Activated effector memory CD4-positive, alpha-beta T cell treated with anti-CD3 and anti-CD28 coated beads, Interleukin-2, amount 50 U/mL, for 16 hours (primary cell): ENCODE data around the gene TMTC3.
"Not testable (repeated sequence)": the region's sequence is repeated elsewhere in the genome, so short reads cannot be mapped to it uniquely, and the experiment has no call there.

Experiments used
- DNase-seq: peaks from one replicate; pipeline ENCODE4 v3.0.0-alpha.2; 2020

TMTC3 gene

DNA sequence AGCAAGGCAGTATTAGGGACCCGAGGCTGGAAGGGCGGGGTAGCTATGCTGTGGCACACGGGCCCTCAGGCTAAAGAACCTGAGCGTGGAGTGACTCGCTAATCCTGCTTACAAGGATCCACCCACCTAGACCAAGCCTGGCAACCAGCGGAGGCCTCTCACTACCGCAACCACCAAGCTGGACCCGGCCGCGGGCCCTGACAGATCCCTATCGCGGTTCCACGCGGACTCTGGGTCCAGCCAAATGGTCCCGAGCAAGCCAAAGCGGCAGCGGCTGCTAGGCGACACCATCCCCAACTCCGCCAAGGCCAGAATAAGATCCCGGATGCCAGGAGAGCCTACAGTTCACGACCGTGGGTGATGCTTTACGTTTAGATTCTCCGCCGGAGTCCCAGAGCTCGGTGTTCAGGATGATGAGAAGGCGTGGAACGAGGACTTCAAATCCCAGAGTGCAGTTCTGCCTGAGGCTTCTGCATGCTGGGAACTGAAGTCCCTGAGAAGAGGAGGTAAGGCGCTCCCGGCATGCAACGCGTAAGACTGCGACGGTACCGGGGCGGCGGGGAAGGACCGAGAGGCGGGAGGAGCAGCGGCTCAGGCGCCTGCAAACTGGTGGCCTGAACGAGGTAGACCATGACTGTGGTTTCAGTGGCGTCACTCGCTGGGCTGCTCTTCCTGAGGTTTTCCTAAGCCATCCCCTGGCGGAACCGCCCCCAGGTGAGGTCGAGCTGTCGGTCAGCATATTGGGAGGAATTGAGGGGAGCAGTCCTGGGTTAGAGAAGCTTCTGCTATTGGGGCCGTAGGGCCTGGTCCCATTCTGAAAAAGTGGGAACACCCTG is at the start of gene TMTC3, which contains the start of gene CEP290:
TMTC3 (plus strand) TSS at position 534 of the 836 bp plus-strand sequence. CDS start 6,009 bp downstream, outside the sequence.
CEP290 (minus strand) TSS at position 315 of the 836 bp plus-strand sequence. CDS start 781 bp downstream, outside the sequence.
- peak; percentile 98 for DNase-seq

DNA sequence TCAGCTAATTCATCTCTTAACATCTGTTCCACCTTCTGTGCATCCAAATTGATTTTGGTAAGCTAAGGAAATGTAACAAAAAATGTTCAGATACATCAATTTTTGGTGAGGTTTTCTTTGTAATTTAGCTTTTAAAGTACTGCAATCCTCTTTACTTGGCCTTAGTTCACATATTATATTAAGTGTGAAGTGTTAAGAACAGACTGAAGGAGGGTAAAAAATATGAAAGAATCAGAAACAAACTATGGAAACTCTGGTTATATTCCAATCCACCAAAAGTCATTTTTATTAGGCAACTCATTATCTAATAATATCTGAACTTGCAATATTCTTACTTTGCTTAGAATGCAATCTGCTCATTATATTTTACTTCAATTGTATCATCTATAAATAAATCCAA is 49.3 kb upstream of the TMTC3 start:
- no peak for DNase-seq

DNA sequence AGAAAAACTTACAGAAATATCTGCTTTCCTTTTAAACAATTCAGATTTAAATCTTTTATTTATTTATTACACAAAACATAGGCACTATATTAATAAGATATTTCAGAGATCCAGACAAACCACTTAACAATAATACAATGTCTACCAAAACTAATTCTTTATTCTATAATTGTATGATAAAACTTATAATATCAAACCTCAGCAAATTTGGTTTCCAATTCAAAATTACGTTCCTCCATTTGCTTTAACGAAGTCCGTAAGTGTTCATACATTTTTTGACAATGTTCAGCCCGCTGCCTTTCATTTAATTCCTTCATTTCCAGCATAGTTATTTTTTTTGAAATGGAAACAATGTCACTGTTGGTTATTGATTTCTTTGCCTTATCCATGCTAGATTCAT is 48.5 kb upstream of the TMTC3 start:
- no peak for DNase-seq

DNA sequence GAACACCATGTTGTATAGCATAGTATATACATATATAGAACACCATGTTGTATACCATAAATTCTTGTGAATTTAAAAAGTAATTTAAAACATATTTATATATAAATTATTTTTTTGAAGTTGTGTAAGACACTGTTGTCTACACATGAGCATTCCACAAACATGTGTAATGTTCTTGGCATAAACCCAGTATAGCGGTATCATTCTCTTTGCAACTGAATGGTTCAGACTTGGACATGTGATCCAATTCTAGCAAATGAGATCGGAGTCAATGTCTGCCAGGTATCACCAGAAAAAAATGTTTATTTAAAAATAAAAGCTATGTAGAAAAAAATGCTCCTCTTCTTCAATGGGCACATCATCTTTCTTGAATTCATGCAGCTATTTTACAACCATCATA is 34.1 kb upstream of the TMTC3 start:
- no peak for DNase-seq

DNA sequence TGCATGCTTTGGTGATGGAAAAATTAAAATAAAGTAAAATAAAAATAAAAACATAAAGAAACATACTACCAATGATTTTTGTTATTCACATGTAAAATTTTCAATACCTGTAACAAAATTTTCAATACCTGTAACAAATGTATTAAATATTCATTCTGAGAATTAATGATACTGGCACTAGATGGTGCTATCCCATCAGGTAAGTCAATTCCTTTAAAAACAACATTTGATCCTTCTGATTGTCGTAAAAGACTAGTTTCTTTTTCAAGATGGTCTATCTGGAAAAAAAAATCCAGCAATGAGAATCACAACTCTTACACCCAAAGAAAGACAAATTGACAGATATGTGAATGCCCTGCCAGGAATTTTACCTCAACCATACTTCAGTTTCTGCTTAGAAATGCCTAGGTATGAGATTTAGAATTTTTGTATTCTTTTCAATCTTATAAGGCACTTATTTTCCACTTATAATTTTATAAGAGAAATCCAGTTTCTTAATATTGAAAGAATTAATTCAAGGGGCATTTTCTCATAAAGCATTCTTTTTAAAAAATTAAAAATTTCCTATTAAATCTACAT is 30.9 kb upstream of the TMTC3 start:
- no peak for DNase-seq

DNA sequence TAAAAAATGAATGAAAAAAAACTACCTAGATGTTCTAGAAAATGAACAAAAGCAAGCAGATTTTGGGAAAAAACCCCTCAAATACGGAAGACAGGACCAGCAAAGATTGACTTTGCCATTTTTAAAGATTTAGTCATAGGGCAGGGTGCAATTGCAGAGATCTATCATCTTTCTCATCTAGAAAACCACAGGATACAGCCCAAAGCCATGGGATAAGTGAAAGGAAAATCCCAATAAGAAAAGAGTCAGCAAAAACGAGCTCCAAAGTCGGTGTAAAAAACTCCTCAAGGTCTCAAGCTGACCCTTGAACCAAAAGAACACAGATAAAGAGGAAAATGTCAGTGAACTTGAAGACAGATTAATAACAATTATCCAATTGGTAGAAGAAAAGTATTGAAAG is 28.2 kb upstream of the TMTC3 start:
- DNase-seq, result no peak

DNA sequence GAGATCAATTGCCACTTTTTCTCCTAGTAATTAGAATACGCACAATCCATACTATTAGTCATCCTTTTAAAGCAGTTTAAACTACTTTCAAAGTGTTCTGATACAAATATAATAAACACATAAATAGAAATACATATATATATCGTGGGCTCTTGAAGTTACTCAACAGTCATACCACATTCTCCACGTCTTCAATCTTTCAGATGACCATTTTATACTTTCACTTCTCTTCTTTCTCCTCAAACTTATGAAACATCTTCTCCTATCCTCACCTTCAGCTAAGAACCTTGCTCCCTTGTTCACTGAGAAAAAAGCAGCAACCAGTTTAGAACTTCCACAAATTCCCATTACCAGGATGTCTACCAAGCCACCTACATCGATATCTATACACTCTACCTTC is 19.4 kb upstream of the TMTC3 start:
- DNase-seq, result no peak

DNA sequence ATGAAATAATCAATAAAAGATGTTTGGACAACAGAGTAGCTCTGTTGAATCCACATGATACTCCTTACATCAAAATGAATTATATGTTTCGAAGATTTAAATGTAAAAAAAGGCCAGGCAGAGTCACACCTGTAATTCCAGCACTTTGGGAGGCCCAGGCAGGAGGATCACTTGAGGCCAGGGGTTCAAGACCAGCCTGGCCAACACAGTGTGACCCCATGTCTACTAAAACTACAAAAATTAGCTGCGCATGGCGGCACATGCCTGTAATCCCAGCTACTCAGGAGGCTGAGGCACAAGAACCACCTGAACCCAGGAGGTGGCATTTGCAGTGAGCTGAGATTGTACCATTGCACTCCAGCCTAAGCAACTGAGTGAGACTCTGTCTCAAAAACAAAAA is 15.0 kb upstream of the TMTC3 start:
- DNase-seq, result no peak

DNA sequence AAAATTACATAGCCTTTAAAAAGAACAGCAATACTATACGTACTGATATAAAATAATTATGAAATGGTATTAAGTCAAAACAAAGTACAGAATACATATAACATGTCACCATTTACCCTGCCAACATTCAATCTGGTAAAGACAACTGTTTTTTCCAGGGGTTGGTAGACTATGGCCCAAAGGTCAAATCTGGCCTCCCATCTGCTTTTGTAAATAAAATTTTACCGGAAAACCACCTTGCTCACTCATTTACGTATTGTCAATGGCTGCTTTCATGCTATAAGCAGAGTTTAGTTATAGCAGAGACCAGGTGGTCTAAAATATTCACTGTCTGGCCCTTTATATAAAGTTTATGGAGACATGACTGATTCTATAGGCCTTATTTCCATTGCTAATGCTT is 14.3 kb upstream of the TMTC3 start:
- DNase-seq, result no peak

DNA sequence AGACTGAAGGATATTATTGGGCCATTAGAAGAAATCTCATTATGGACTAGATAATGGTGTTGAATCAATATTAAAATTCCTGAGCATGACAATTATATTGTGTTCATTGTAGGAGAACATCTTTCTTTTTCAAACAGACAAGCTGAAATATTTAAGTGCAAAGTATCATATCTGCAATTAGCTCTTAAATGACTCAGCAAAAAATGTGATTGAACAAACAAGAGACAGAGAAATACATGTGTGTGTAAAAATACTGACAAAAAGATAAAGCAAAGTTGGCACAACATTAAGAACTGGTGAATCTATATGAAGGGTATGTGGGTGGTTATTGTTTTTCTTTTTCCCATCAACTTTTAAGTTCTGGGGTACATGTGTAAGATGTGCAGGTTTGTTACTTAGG is 9.7 kb upstream of the TMTC3 start:
- DNase-seq, result no peak

DNA sequence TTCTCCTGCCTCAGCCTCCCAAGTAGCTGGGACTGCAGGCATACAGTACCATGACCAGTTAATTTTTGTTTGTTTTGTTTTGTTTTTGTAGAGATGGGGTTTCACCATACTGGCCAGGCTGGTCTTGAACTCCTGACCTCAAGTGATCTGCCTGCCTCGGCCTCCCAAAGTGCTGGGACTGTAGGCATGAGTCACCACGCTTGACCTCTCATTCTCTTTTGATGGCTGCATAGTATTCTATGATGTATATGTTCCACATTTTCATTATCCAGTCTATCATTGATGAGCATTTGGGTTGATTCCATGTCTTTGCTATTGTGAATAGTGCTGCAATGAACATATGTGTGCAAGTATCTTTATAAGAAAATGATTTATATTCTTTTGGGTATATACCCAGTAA is 8.9 kb upstream of the TMTC3 start:
- not testable (repeated sequence) for DNase-seq

DNA sequence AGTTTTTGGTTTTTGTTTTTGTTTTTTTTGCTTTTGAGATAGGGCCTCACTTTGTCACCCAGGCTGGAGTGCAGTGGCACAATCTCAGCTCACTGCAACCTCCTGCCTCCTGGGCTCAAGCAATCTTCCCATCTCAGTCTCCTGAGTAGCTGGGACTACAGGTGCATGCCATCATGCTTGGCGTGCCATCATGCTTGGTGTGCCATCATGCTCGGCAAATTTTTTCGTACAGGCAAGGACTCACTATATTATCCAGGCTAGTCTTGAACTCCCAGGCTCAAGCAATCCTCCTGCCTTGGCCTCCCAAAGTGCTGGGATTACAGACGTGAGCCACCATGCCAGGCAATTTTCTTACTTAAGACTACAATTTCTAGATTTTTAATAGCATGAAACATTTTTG is 2.4 kb upstream of the TMTC3 start:
- not testable (repeated sequence) for DNase-seq

DNA sequence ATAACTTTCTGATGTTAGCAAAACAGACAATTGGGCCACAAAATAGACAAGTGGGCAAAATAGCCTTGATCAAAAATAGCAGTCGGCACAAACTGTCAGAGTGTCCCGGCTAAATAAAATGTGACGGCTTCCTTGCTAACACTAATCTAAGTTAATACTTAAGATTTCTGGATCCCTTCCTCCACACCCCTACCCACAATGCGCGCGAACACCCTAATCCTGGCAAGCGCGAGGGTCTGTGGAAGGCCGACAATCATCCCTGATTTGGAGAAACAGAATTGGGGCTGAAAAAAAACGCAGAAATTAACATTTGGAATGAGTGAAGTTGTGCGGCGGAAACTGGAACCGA is 708 bp upstream of the TMTC3 start:
- DNase-seq, result no peak

DNA sequence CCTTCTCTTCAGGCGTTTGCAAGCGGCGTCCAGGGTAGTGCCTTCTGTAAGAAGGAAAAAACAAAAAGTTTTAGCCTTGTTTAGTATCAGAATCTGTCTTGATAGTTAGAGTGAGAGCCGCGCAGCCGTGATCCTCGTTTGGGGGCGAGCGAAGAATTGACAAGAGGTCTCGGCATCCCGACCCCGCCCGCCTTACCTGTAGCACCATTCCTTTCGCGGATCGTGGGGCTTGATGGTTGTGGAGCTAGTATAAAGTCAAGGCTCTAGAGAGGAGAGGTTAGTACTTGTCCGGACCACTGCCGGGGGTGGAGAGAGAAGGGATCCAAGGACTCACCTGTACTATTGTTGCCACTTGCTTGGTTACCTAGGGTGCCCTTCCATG is 494 bp downstream of the TMTC3 start:
- DNase-seq, result peak; percentile 74

DNA sequence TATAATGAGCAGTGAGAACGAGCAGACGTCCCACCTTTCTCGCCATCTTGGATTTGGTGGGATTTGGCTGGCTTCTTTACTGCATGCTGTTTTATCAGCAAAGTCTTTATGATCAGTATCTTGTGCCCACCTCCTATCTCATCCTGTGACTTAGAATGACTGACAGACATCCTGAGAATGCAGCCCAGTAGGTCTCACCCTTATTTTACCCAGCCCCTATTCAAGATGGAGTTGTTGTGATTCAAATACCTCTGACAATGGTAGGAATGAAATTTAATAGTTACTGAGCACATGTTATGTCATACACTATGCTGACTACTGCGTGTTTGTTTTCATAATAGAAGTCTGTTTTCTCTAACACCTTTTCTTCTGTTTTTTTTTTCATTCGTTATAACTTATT is 1.9 kb downstream of the TMTC3 start:
- no peak for DNase-seq

DNA sequence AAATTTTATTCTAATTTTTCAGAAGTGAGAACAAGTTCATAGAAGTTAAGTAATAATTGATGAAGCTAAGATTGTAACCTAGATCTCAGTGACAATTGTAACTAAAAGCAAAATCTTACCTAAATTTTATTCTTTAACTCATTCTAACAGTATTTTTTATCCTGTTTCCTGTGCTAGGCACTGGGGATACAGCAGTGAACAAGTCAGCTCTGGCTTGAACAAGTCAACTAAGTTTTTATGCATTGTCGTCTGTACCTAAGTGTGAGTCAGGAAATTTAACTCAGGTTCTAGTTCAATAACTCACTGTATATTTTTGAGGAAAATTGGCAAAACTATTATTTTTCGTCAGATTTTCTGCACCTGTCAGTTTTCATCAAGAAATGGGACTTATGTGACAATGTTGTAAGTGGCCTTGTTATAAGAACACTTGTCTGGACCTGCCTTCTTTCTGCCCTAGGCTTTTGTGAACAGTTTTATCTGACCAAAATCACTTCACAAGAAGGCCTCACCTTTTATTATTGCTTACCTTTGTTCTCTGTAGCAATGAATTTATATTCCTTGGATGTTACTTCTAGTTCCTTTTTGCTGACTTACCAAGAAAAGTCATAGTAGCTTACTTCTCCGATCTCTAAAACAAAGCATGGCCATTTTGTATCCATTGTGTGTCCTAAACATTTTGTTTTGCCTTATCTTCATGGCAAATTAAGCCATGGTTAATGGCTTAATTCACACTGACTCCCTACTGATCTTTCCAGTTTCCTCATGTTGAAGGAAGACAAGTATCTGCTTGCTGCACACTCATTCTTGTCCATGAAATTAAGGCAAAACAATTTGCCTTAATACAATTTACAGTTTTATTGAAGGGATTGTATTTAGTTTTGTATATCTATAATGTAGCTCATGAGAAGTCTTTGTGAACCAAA is 2.7 kb downstream of the TMTC3 start:
- no peak for DNase-seq

DNA sequence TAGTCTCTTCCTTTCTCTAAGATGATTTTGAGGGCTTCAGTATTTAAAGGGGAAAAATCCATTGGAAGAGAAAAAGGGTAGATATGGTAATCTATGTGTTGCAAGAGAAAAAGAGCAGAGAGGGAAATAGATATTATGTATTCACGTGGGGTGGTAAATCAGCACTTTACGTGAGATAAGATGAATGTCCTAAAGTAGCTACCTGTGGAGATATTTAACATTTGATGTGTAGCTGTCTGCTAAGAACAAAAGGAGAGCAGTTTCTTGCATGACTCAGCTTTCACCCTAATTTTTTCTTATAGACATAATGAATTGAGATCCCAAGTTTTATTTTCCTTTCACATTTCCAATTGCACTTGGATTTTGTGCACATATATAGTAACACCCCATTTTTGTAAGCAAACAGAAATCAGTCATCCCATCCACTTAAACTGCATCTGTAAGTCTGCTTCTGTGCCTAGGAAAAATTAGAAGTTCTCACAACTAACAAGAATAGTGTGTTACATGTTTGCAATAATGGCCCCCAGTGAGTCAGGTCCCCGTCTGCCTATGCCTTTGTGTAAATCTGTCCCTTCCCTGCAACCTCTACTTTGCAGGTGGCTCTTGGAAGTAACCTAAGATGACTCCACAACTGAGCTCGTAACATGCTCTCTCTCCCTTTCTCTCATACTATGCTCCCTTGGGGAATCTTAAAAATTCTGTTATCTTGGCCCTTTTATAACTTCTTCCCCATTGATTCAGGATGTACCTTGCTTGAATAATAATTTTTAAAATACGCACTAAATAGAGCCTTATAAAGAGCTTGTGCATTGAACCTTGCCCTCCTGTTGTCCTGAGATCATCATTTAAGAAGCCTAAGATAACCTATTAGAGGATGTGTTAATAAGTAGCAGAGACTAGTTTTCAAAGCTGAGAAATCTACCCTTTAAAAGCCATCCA is 3.7 kb downstream of the TMTC3 start:
- DNase-seq, result no peak

DNA sequence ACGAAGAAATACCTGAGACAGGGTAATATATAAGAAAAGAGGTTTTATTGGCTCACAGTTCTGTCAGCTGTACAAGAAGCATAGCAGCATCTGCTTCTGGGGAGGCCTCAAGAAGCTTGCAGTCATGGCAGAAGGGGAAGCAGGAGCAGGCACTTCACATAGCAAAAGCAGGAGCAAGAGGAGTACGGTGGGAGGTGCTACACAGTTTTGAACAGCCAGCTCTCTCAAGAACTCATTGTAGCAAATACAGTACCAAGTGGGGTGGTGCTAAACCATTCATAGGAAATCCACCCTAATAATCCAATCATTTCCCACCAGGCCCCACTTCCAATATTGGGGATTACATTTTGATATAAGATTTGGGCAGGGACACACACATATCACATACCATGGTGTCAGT is 8.0 kb downstream of the TMTC3 start:
- no peak for DNase-seq

DNA sequence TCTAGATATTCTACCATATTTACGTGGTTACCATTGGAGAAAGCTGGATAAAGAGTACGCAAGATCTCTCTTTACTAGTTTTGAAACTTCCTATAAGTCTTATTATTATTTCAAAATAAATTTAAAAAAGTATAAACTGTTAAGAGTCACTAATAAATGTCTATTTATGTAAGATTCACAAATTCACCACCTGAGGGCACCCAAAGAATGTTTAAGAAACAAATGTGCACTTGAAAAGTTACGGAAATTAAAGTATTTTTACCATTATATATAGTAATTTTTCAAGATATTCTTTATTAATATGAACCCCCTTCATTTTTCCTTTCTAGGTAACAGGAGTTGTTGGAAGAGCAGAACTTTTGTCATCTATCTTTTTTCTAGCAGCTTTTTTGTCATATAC is 11.9 kb downstream of the TMTC3 start:
- DNase-seq, result no peak

DNA sequence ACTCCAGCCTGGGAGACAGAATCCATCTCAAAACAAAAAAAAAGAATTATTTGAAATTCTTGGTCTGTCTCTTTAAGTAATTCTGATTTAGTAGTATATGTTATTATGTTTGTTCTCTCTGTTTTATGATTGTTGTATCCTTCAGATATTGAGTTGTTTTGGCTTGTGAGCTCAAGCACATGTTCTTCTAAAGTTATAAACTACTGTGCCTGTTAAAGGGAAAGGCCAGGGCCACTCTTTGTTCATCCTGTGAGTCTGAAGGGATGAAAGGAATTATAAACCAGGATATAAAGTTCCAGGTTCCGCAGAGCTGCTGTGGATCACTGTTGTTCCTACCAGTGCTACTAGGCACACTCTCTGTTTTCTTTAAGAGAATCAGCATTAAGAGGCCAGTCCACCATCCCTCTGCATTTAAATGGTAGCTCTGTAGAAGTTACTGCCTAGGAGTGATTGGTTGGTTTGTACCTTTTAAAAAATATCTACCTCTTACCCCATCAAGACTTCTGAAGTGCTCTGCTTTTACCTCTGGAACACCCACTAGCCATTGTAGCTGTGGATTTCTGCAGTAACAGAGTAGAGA is 14.1 kb downstream of the TMTC3 start:
- DNase-seq, result no peak

DNA sequence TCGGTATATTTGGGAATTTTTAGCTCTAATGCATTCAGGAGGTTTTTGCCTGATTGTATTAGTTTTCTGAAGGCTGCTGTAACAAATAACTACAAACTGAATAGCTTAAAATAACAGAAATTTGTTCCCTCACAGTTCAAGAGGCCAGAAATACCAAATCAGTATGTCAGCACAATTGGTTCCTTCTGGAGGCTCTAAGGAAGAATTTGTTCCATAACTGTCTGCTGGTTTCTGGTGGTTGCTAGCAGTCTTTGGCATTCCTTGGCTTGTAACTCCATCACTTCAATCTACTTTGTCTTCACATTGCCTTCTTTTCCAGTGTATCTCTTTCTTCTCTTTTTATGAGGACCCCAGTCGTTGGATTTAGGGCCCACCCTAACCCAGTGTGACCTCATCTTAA is 21.3 kb downstream of the TMTC3 start:
- DNase-seq, result no peak

DNA sequence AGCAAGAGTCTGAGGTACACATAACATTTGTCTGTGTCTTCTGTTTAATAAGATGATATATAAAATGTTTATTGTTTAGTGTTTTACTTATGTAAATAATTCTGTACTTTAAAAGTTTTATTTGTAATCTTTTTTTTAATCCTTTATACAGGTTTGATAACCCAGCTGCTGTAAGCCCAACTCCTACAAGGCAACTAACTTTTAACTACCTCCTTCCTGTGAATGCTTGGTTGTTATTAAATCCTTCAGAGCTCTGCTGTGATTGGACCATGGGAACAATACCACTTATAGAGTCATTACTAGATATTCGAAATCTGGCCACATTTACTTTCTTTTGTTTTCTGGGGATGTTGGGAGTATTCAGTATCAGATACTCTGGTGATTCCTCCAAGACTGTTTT is 24.1 kb downstream of the TMTC3 start:
- DNase-seq, result no peak
